GM21367 (cell line): Measurements from ENCODE around the gene PLA2G2E.
"Not testable (repeated sequence)": the region's sequence is repeated elsewhere in the genome, so short reads cannot be mapped to it uniquely, and the experiment has no call there.

ENCODE experiments used
- ATAC-seq: cut with Tn5 transposase; IDR thresholded peaks from one replicate; pipeline ENCODE4 v1.9.1; 2021; ENCODE audit not compliant: unreplicated experiment

PLA2G2E gene

DNA sequence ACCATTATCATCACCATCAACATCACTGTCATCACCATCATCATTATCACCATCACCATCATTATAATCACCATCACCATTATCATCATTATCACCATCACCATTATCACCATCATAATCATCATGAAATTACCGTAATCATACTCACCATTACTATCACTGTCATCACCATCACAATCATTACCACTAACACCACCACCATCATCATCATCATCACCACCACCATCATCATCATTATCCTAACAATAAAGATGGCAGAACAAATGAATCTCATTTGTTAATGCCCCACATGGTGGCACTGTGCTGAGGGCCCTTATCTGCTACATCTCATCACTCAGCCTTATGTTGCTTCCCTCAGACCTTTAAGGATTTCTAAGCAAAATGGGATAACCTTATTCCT lies 9.4 kb upstream of the PLA2G2E start:
- ATAC-seq, result no peak

DNA sequence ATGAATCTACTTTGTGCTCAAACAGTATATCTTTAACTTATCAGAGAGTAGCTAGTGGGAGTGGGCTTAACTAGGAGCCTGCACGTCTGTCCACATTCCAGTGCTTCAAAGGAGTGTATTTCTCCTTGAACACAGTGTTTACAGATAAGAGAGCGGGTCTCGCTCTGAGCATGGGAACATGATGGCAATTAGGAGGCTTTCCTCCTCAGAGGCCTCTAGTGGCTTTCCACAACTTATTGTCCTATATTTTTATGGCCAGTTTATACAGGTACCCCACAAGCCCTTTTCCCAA lies 3.7 kb upstream of the PLA2G2E start:
- not testable (repeated sequence) for ATAC-seq

DNA sequence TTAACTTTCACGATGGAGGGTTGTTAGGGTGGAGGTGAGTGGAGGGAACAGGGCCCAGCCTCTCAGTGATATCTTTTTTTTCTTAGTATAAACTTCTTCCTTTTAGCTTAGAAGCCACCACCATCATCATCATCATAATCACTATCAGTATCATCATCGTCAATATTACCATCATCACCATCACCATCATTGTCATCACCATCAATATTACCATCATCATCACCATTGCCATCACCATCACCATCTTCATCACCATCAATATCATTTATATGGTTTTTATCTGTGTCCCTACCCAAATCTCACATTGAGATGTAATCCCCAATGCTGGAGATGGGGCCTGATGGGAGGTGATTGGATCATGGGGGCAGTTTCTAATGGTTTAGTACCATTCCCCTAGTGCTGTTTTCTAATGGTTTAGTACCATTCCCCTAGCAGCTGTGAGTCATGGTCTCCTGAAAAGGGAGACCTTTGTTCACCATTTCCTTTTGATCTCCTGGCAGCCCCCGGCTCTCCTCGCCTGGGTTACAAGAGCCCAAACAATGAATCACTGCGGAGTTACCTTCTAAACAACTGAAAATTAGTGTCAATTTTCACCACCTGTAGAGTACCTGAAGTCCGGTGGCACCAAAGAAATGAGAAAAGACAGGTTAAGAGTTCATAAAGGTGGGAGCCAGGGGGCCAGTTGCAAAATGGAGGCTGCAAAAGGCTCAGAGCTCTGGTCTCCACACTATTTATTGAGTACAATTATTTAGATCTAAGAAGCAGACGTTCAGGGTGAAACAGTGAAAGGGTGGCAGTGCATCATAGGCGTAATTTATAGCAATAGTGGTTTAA lies 3.1 kb upstream of the PLA2G2E start:
- no peak for ATAC-seq

DNA sequence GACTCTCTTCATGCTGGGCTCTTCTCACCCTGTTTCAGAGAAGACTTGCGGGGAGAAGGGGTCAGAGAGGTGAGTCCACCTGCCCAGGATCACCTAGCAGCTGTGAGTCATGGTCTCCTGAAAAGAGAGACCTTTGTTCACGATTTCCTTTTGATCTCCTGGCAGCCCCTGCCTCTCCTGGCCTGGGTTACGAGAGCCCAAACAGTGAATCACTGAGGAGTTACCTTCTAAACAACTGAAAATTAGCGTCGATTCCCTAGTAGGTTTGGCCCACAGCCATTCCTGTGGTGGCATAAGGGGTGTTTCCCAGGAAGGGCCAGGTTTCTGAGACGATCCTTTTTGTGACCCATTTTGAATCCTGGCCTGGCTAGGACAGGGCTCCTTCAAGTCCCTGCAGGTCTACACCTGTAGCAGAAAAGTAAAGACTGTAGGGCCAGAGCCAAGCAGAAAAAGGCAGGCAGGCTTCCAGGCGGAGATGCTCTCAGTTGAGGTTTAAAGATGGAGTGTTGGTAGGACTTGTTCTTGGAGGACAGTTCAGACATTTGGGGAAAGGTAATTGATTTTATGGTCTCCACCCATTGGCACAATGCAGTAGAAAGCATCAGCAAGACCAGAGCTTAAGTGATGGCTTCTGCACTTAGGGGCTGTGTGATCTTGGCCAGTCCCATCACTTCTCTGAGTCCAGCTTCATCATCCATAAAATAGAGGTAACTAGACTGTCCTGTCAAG lies 2.1 kb upstream of the PLA2G2E start:
- ATAC-seq, result no peak

DNA sequence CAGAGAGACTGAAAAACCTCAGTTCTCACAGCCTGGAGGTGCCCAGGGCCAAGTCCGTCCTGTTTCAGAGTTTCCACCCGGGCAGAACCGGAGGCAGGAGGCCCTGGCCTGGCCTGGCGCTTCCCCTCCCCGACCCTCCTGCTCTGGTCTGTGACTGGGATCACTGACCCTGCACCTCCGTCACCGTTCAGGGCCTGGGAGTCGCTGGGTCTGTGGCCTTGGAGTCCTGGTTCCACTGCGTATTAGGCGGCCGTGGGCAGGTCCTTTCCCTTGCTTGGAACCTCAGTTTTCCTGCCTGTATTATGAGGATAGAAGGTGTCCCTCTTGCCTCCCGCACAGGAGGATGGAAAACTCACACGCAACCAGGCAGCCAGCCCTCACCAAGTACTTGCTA lies 533 bp upstream of the PLA2G2E start:
- ATAC-seq, result no peak

DNA sequence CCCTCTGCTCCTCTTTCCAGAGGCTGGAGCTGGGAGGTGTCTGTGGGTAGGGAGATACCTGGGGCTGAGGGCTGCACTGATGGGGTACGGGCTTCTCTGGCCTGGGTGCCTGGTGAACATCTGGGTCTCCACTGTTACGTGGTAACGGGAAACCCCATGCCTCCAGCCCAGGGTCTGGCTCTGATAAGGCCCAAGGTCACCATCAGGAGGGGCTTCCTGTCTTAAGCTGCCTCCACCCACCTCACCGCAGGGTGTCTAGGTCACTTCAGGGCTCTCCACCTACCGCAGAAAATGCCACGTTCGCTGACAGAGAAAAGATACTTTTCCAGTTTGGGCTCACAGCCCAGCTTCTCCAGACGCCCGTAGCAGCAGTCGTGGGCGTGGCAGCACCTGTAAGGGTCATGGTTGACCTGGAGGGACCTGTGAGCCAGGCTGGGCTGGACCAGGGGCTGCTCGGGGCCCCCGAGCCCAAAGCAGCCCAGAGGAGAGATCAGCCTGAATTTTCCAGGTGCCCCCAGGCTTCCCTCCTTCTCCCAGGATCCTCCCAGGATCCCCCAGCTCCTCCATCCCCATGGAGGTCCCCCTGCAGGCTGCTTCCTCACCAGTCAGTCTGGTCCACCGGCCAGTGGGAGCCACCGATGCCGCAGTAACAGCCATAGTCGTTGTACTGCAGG lies 1.3 kb downstream of the PLA2G2E start:
- no peak for ATAC-seq

DNA sequence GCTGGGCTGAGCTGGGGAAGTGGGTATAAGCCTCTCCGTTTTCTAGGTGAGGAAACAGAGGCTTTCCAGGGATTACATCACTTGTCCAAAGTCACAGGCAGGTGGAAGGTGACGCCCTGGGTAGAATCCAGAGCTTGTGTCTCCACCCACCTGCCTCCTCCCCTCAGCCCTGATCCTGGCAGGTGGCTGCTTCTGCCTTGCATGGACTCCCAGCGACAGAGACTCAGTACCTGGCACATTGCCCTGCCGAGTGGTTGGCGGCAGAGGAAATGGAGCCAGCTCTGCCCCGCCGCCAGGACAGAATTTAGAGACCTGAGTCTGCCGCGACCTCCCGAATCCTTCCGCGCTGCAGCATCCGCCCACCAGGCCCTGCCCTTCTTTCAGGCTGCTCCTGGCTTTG lies 2.1 kb downstream of the PLA2G2E start:
- no peak for ATAC-seq

DNA sequence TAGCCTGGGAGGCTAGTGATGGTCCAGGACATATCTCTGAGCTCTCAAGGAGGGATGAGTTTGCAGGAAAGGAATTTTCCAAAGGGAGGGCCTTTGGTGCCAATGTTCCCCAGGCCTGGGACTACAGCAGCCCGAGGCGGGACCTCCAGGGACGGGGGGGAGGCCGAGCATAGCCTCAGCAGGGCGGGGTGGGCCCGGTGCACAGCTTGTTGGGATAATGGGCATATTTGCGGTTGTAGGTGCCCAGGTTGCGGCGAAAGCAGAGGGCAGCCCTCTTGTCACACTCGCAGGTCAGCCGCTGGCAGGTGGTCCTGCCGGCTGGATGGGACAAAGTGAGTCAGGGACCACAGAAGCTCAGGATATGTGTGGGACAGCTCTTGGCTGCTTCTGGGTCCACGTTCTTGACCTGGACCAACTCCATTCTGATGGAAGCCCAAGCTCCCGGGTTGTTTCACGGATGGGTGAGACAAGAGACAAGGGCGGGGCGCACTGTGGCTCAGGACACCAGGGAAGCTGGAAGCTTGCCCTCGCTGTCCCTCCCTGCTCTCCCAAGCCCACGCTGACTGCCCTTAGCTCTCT lies 3.2 kb downstream of the PLA2G2E start:
- no peak for ATAC-seq

DNA sequence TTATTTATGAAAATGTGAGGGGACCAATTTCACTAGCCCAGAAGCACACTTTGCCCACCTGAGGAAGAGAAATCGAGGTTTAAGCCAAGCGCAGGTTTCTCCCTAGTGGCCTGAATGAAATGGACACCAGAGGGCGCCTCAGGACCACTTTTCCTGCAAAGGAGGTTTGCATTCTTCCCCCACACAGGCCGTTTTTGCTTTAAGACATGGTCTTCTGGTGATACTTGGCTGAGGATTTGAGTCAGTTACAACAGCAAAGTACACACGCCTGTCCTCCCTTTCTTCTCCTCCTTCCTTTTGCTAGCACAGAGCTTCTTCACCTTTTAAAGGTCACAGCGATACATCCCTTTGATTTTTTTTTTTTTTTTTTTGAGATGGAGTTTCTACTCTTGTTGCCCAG lies 5.4 kb downstream of the PLA2G2E start:
- ATAC-seq, result no peak

DNA sequence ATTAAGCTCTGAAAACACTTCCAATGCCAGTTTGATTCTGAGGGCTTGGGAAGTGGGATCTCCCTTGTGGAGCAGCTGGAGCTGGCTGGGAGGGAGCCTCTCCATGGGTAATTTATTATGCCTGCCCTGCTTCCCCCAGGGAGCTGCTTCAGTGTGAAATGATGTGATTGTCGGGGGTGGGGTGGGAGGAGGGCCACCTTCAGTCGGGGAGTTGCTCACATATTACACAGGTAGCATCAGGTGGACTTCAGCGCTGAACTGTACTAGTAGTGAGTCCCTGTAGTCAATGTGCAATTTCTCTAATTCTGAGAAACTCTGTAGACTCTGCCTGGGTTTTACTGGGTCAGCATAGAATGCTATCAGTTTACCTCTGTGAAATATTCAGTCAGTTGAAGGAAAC lies 12.8 kb downstream of the PLA2G2E start:
- ATAC-seq, result no peak

DNA sequence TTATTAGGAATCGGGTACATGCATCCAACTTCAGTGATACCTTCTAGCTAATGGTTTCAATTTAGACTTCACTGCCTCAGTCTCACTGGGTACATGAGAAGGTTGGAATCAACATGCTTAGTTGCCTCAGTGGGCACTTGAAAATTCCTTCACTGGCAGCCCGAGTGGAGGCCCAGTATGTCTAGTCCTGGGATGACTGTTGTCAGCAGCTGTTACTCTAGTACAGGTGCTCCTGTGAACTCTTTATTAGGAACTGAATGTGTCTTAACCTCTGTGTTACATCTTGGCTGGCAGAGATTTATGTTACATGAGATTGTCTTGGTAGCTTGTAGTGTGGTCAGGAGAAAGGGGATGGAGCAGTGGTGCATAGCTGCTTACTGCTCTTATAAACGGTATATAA lies 13.4 kb downstream of the PLA2G2E start:
- ATAC-seq, result no peak

DNA sequence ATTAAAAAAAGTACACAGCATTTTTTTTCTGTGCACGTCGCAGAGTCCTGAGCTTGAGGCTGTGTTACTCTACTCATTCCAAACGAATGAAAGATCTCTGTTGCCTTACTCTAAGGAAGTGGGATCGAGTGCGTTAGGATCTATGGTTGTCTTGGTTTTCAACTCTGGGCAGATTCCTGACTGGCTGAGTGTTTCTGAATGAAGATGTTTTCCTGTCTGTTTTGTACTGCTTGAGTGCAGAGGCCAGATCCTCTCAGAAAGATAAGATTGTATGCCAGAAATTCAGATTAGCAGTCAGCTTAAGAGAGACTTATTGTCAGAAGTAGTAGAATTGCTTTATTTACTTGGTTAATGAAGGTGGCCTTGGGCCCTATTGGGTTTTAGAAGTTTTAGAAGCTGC lies 14.0 kb downstream of the PLA2G2E start:
- no peak for ATAC-seq

DNA sequence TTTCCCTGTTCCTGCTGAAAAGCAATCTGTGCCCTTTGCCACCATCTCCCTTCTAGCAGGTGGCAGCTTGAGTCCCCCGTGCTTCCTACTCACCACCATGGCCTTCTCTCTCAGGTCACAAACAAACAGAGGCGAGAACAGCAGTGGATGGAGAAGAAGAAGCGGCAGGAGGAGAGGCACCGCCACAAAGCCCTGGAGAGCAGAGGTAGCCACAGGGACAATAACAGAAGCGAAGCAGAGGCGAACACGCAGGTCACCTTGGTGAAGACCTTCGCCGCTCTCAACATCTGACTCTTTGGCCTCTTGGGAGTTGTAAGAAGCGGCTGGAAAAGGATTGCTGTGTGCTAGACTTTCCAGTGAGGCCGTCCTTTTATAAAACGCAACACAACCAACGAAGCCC lies 16.0 kb downstream of the PLA2G2E start:
- ATAC-seq, result no peak

DNA sequence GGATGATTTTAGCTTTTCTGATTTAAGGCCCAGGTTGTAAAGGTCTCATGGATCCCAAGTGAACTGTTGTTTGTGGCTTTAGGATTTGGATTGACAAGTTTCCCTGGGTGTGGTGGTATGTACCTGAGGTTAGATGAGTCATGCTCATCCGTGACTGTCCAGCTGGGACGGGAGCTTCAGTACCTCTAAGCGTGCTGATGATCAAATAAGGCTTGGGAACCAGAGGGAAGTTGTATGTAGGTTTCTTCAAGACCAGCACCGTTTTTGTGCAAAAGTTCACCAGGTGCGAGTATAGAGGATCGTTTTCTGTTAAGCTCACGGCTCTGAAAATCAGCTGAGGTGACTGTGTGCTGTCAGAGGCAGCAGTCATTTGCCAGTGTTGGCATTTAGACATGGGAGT lies 19.8 kb downstream of the PLA2G2E start:
- no peak for ATAC-seq

DNA sequence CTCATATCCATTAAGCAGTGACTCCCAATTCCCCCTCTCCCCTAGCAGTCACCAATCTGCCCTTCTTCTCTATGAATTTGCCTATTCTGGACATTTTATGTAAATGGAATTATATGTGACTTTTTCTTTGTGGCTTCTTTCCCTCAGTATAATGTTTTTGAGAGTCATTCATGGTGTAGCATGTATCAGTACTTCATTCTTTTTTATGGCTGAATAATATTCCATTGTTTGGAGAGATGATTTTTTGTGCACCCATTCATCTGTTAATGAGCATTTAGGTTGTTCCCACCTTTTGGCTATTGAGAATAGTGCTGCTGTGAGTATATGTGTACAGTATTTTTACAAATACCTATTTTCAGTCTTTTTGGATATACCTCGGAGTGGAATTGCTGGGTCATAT lies 21.8 kb downstream of the PLA2G2E start:
- no peak for ATAC-seq

DNA sequence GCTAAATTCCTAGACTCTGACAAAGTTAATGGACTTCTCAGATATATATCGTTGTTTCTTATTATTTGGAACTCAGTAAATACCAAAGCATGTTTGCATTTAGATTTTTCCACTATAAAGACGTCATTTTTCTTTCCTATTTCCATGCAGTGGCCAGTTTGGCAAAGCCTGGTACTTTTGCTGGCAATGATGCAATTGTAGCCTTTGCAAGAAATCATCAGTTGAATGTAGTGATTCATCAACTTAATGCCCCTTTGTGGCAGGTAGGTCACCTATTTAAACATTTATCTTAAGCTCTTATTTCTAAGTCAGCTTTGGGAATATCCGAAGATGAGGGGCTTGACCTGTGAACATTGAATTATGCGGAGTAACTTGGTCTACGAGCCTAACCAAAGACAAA lies 29.2 kb downstream of the PLA2G2E start:
- no peak for ATAC-seq

DNA sequence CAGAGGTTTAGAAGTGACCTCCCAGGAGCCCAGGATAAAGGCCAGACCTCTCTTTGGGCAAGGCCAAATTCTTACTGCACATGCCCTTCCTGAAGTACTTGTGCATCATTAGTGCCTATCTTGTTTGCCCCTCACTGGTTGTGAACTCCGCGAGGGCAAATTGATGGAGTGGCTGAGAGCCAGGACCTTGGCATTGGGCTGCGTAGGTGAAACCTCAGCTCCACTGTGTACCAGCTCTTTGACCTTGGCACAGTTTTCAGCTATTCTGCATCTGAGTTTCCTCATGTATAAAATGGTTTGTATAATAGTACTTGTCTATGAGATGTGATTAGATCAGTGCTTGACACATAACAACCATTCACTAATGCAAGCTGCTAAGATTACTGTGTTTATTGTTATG lies 29.7 kb downstream of the PLA2G2E start:
- ATAC-seq, result no peak

DNA sequence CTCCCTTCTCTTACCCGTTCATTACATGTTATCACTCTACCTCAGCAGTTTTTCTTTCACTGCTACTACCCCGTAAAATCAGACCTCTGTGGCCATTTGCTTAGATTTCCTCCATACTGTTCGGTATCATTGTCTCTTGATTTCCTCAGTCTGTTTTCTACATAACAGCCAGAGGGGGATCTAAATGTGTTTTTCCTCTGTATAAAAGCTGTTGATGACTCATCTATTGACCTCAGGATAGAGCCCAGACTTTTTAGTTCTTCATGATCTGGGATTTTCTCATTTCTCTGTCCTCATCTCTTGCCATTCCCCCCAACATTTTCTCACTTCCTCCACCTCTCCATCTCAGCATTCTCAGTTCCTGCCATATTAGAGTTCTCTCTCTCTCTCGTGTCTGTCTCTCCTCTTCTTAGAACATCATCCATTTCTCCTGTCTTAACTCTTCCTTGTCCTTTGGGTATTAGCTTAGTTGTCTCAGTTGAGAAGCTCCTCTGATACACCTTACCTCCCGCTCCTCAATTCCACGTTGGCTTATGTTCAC lies 30.7 kb downstream of the PLA2G2E start:
- no peak for ATAC-seq

DNA sequence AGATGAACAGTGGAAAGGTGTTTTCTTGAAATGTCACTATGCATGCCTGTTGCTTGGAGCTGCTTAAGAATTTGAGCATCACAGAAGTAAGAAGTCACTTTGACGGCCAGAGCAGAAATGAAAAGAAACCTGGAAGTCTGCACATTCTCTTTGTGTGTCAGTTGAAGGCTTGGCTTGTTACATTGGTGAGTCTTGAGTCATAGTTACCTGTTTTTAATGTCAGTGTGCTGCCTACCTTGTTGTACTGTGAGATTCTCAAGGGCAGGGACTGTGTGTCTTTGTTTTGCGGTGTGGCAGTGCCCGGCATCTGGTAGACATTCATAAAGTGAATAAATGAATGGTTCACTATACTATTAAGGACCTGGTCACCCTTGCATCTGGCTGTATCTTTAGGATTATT lies 31.3 kb downstream of the PLA2G2E start:
- ATAC-seq, result no peak

DNA sequence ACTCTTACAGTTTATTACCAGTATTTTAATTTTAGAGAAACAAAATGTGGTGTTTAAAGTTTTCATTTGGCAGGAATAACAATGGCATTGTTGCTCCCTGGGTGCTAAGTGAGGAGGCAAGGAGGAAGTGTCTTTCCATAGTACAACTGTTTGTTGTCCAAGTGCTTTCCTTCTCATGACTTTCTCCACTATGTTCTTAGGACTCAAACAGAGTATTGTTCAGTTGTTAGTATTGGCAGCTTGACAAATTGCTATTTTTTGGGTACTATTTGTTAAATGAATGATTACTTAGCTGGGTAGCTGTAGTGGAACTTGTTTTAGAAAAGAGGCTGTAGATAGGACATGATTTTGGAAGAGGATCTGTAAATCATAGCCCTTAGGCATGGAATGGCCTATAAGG lies 33.8 kb downstream of the PLA2G2E start:
- no peak for ATAC-seq

DNA sequence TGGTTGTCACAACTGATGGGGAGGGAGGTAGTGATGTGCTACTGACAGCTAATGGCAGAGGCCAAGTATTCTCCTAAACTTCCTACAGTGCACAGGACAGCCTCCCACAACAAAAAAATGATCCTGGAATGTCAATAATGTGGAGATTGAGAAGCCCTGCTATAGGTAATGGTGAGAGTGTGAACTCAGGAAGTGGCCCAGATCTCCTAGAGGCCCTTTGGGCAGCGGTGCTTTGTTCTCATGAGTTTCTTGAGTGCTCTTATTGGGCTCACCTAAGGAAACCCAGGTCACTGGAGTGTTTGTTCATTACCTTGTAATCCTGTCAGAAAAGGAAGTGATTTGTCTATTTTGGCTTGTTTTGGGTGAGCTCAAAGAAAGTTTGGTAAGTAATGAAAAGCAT lies 35.3 kb downstream of the PLA2G2E start:
- no peak for ATAC-seq

DNA sequence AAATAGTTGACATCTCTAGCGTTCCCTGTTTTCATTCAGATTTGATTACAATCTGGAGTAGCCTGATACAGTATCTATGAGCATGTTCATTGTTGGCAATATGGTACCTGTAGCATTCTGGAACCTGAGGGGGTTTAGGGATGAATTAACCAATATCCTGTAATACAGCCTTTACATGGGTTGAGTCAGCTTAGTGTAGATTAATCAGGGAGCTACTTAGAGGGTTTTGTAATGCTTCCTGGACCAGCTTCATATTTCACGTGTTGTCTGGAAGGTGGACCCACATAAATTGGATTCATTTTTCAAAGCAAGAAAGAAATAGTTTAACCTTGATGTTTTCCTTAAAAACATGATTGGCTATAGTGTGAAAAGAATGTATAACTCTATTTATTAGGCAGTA lies 37.6 kb downstream of the PLA2G2E start:
- no peak for ATAC-seq
